SH-SY5Y (cell line): ENCODE measurements around the gene PLOD3.

Experiments
- GATA2 ChIP-seq: IDR thresholded peaks from 2 replicates; pipeline ENCODE4 v1.6.1; 2011; ENCODE audit warnings: mild to moderate bottlenecking, low read depth, low read length
- GATA3 ChIP-seq: IDR thresholded peaks from 2 replicates; pipeline ENCODE4 v1.6.1; 2011; ENCODE audit warnings: low read depth, mild to moderate bottlenecking, low read length, moderate library complexity

- no peak for TF ChIP-seq GATA2
- TF ChIP-seq GATA3 = no peak
These were observed 46.6 kb downstream of the PLOD3 start for GRCh38 chr7:101170617-101171441.
